Bronchial epithelial cell (primary cell): ENCODE results near the gene NATD1. TPM values are rescaled to one million over a fixed set of nuclear protein-coding genes. Genes with fewer than 3 reads are reported as not detected.

Experiments
- DNase-seq: peaks from one replicate; pipeline ENCODE4 v3.0.0-alpha.2; 2010; ENCODE audit warnings: low read depth
- FAIRE-seq: peaks from 2 replicates; lab custom pipeline; 2011; peaks lifted over from hg19 to GRCh38; lab: Jason Lieb, UNC
- H3K27me3 ChIP-seq: 2 replicates; pipeline ENCODE4 v1.5.1; 2011; ENCODE audit warnings: low read length; ENCODE audit not compliant: control insufficient read depth, insufficient read depth
- H3K36me3 ChIP-seq: 2 replicates; pipeline ENCODE4 v1.5.1; 2011; ENCODE audit warnings: low read length; ENCODE audit not compliant: control insufficient read depth, insufficient read depth
- H3K4me3 ChIP-seq: 2 replicates; pipeline ENCODE4 v1.5.1; 2011; ENCODE audit warnings: mild to moderate bottlenecking, low read depth, low read length, control low read depth
- CTCF ChIP-seq: IDR thresholded peaks from 2 replicates; pipeline ENCODE4 v1.5.1; 2011; ENCODE audit warnings: mild to moderate bottlenecking, moderate library complexity, low read length, control low read depth, inconsistent platforms; ENCODE audit not compliant: insufficient read depth, severe bottlenecking
- total RNA-seq: library from RNA; depleted of rRNA; stranded (reverse); fragments of >200 nt; gene quantifications from 2 replicates; pipeline ENCODE4 v1.2.1, GENCODE V29; 2014

NATD1 gene
- total RNA-seq, 1 donor from 2014 or later: 0.53 TPM

DNA sequence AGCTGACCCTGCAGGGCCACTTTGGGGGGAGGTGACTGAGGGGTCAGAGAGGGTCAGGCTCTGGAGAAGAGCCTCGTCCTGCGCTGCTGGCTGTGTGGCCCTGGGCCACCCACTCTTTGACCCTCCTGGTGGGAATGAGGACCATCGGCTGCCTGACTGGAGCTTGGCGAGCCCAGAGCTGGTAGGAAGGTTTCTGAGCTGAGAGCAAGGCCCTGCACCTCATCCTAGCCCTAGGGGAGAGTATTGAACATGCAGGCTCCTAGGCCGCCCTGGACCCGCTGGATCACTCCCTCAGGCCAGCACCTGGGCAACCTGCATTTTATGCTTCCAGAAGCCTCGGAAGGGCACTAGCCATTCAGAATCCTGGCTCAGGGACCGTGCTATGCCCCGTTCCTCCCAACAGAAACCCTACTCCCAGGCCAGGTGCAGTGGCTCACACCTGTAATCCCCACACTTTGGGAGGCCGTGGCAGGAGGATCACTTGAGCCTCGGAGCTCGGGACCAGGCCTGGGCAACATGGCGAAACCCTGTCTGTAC lies 45.8 kb upstream of the NATD1 start:
- Histone ChIP-seq H3K4me3 (no peak overlapping the region), H3K27me3 (no peaks in the 10 kb centered on the region), H3K36me3 (peaks cover 28% of the 10 kb centered on the region)
- TF ChIP-seq CTCF: no peak
- no peak for FAIRE-seq
- no peak for DNase-seq

DNA sequence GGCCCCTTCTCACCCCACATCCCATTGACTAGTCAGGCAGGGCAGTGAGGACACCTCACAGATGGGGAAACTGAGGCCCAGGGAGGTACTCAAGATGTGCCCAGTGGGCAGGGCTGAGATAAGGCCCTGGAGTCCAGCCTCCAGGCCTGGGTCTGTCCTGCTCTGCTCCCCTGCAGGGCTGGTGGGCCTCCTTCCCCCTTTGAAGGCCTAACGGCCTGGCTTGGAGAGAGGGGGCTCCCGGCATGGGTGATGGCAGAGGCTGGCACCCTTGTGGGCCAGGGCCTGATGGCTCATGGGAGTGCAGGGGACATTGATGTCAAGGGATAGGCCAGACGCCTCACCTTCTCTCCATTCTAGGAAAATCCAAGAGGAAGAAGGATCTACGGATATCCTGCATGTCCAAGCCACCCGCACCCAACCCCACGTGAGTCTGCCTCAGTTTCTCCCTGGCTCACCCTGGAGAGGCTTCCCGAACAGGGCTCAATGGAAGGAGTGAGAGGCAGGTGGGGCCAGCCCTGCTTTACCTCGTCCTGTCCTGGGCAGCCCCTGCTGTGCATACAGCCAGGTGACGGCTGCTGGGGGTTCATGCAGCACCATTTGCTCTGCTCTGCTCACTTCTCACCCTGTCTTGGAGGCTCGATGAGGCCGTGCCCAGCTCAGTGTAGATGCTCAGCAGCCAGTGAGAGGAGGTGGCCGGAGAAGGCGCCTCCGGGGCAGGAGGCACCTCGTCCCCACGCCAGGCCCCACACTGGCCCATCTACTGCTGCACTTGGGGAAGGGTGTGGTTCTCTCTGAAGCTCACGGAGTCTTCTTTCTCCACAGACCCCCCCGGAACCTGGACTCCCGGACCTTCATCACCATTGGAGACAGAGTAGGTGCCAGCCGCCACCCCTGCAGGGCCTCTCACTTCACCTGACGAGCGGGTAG lies 45.1 kb upstream of the NATD1 start:
- Histone ChIP-seq H3K4me3 (no peak overlapping the region), H3K36me3 (peaks cover 26% of the 10 kb centered on the region), H3K27me3 (no peaks in the 10 kb centered on the region)
- no peak for DNase-seq
- no peak for TF ChIP-seq CTCF
- peak; percentile 89 for FAIRE-seq

DNA sequence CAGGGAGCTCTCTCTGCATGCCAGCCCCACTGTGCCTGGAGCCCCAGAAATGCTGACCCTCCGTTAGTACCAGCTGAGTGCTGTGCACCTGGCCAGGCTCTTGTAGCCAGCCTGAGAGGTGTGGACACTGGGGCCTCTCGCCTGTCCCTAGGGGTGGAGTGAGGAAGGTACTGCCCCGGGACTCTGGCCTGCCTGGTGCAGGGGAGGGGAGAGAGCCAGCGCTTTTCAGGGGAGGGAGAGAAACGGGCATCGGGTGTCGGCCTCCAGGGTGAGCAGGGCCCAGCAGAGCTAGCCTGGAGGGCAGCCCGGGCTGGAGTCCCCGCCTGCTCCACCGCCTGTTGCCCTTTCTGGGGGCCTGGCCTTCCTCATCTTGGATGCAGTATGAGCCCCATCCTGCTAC lies 44.4 kb upstream of the NATD1 start:
- FAIRE-seq: peak; percentile 88

DNA sequence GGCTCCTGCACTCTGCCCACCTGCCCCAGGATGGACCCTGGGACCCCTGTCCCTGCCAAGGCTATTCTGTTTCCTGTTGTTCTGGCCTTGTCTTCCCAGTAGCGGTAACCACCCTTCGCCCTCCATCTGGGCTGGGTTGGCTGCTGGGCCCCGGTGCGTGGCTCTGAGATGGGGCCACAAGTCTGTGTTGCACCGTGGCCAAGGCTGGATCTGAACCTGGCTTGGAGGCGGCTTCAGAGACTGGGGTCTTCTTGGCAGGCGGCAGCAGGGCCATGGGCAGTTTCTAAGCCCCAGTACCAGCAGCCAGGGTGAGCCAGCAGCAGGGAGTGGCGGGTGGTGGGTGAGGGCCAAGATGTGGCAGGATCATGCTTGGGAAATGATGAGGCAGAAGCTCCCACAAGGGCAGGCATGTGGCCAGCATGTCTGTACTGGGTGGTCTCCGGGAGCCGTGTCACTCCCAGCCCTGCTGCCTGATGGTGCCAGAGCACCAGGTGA lies 43.9 kb upstream of the NATD1 start:
- no peak for DNase-seq
- no peak for TF ChIP-seq CTCF
- FAIRE-seq: no peak

More for the DNA sequence above, 44.4 kb upstream of the NATD1 start:
- H3K4me3 ChIP-seq: no peak overlapping the region
- DNase-seq: no peak
- H3K27me3 ChIP-seq: no peaks in the 10 kb centered on the region
- peaks cover 26% of the 10 kb centered on the region for H3K36me3 ChIP-seq
- TF ChIP-seq CTCF: no peak

GRCh38 chr17:21296097-21297025 lies 43.2 kb upstream of the NATD1 start:
- H3K36me3 ChIP-seq: peaks cover 26% of the 10 kb centered on the region
- FAIRE-seq (peak; percentile 97), DNase-seq (no peak)
- TF ChIP-seq CTCF: no peak
- no peak overlapping the region for H3K4me3 ChIP-seq
- H3K27me3 ChIP-seq: no peaks in the 10 kb centered on the region

More for the DNA sequence above, 43.9 kb upstream of the NATD1 start:
- Histone ChIP-seq H3K4me3 (no peak overlapping the region), H3K36me3 (peaks cover 24% of the 10 kb centered on the region), H3K27me3 (no peaks in the 10 kb centered on the region)
